HT-29 (cell line): ENCODE results near the gene SCP2D1. TPM values are rescaled to one million over a fixed set of nuclear protein-coding genes. Genes with fewer than 3 reads are reported as not detected.

Experiments used
- DNase-seq: peaks from one replicate; pipeline ENCODE4 v3.0.0-alpha.2; 2015; ENCODE audit warnings: low spot score
- total RNA-seq: library from RNA; depleted of rRNA; stranded (reverse); fragments of >200 nt; shearing (Covaris generic); gene quantifications from 2 replicates; pipeline ENCODE4 v1.2.3, GENCODE V29; 2014

Gene SCP2D1
- total RNA-seq, 1 experiment from 2014 or later = 0.18 TPM

DNA sequence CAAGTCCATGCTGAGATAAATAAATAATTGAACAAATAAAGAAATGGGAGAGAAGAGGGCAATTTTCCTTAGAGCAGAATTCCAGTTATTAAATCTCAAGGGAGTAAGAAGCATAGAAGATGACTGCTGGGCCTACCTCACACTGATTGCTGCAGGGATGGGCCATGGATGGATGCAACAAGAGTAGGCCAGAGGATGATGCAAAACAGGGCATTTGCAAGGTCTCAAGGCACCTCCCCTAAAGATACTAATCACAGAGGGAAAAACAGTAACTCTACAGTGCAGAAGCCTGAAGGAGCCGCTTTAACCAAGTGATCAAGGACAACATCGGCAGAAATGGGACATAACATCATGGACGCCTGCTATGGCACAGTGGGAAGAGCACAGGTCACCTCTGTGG, 1.7 kb upstream of the SCP2D1 start:
- DNase-seq = no peak

- DNase-seq = no peak
These were observed 1.8 kb downstream of the SCP2D1 start for GRCh38 chr20:18815194-18815942.

- DNase-seq = no peak
These were observed 9.2 kb downstream of the SCP2D1 start for GRCh38 chr20:18822832-18823231.

- no peak for DNase-seq
These were observed 18.4 kb downstream of the SCP2D1 start for GRCh38 chr20:18831830-18832499.

DNA sequence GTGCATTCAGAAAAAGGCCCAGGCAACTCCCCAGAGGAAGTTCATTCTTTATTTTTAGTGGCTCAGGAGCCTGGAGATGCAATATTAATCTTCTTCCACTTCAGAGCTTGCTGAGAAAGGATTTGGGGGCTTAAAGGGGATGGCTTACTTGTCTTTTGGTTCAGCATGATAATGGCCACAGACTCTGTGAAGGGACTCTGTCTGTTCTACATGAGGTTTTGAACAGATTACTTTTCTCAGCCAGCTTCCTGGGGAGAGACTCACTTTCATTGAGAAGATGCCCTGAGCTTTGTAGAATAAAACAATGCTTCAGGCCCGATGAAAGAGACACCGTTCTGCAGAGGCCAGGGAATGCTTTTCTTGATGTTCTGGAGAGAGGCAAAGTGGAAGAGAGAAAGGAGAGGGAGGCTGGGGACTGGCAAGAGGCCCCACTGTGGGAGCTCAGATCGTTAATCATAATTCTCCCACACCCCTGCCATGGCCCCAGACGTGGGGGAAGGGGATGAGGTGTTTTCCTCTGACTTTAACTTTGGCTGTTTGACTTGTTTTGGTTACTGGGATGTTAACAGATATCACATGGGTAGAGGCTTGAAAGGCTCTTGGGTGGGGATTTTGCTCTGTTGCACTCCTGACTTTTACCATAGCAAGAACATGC, 19.1 kb downstream of the SCP2D1 start:
- DNase-seq = no peak

DNA sequence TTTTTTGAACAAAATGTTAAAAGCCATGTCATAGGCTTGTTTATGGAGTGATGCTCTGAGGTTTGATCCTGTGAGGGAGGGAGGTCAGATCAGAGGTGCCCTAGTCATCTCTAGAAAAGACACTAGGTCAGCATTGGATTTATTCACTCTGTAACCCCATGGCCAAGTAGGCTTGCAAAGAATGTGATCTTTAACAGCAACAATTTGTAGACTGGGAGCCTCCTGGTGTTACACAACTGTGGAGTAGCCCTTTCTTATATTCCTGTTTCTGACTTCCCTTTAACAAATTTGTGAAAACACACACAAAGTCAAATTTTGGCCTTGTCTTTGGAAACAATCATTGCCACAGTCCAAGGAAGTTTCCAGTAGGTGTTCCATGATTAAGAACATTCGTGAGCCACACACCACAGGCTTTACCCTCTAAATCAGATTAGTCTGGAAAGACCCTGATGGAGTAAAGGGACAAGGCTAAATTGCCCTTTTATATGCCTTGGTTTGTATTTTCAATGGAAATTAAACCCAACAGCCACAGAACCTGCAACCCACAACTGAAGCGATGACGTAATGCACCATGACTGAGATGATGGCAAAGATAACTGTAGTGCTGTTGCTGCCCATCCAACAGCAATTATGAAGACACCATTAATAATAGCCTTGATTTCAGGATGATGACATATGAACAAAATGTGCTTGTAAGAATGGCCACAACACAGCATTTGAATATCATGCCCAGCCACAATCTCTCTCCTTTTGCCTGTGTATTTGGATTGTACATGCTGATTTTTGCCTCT, 22.1 kb downstream of the SCP2D1 start:
- DNase-seq = no peak

GRCh38 chr20:18837718-18838117, 24.1 kb downstream of the SCP2D1 start:
- no peak for DNase-seq

DNA sequence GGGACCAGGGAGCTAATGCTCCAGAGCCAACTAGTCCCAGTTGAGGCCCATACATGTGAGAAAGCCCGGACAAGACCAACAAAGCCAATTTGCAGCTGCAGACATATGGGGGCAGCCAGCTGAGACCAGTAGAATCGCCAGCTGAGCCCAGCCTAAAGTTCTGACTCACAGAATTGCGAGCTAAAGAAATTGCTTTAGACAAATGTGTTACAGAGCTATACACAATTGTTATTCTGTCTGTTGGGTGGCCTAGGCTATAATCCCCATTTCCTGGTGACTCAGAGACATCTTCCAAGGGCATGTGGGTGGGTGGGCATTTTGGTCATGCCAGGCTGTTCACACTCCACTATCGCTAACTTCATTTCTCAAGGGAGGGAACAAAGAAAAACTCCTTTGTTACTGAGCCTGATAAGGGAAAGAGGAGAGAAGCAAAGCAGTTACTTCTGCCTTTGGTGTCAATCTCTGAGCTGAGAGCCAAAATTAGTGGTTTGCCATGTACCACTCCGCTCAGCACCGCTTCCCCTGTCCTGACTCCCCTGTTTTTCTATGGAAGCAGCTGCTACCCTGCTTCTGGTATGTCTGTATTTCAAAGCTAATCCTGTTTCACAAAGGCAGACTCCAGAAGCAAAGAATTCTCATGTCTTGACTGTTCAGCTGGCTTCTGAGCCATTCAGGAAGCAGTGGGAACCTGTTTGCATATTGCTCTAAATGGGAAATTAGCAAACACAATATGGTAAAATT, 26.1 kb downstream of the SCP2D1 start:
- no peak for DNase-seq

DNA sequence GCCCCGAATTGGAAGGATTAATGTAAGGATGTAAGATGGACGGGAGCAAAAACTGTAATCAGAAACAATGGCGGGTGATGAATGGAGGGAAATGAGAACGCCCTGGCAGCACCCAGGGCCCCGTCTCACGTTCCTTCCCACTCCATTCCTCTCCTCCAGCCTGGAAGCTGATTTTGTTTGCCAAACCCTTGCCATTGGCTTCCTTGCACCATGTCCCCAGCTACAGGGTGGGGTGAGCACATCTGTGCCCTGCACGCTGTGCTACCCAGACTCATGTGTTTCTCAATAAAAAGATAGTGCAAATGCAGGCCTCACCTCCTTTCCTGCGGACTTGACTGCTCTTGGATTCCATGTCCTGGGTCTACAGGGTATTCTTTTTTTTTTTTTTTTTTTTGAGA, 26.7 kb downstream of the SCP2D1 start:
- DNase-seq = no peak

- no peak for DNase-seq
These were observed 31.4 kb downstream of the SCP2D1 start for GRCh38 chr20:18845017-18845416.

GRCh38 chr20:18847226-18847755, 33.7 kb downstream of the SCP2D1 start:
- no peak for DNase-seq

DNA sequence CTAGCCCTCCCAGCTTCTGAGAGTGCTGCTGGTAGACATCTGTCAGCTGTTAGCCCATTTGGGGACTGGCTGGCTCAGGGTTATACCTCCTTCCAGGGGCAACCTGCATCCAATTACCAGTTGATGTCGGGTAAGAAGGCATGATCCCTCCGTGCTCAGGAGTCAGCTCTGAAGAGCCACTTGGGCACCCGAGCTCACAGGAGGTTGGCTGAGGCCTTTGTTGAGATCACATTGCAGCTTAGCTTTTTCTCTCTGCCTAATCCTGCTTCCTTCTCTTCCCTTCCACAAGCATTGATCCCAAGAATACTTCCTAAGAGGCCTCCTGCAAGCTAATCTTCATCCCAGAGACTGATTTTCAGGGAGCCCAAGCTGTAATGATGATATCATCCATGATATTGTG, 35.5 kb downstream of the SCP2D1 start:
- DNase-seq = no peak

GRCh38 chr20:18851629-18852028, 38.0 kb downstream of the SCP2D1 start:
- DNase-seq = no peak

DNA sequence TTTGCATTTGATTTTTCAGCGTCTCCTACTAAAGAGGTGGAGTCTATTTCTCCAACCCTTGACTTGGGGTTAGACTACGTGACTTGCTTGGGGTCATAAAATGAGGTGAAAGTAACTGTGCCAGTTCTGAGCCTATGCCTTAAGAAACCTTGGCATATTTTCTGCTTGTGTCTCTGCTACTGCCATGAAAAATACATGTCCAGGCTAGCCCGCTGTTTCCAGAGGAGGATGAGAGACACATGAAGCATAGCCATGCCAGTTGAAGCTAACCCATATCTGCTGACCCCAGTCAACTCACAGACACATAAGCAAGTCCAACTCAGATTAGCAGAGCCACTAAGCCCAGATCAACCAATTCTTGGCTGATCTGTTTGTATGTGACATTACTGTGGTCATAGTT, 38.7 kb downstream of the SCP2D1 start:
- no peak for DNase-seq

DNA sequence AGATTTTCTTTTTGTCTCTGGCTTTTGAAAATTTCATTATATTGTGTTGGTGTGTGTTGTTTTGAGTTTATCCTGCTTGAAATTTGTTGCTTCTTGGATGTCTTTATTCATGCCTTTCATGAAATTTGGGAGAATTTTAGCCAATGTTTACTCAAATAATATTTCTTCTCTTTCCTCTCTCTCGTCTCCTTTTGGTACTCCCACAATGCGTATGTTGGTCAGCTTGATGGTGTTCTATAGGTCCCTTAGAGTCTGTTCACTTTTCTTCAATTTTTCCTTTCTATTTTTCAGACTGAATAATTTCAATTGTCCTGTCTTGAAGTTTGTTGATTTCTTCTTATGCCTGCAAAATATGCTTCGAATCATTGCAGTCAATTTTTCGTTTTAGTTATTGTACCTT, 39.6 kb downstream of the SCP2D1 start:
- DNase-seq = no peak

- DNase-seq = no peak
These were observed 40.5 kb downstream of the SCP2D1 start for GRCh38 chr20:18853946-18854646.

DNA sequence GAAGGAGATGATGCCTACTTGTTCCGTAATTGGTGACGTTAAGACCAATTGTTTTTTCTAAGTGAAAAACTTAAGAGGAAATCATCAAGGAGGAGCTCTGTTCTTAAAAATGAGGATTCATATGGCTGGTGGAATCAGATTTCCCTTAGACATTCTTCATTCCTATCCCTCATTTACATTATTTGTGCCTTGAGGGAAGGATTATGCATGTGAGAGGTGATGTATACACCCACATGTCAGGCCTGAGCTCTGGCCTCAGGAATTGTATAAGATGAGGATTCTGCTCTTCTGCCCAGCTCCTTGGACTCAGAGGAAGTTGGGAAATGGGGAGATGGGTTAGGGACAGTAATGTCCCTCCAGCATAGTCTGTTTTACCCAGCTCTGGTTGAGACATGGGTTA, 42.3 kb downstream of the SCP2D1 start:
- no peak for DNase-seq

GRCh38 chr20:18856873-18857272, 43.3 kb downstream of the SCP2D1 start:
- DNase-seq = no peak

GRCh38 chr20:18857640-18858039, 44.1 kb downstream of the SCP2D1 start:
- no peak for DNase-seq

GRCh38 chr20:18858816-18859215, 45.2 kb downstream of the SCP2D1 start:
- no peak for DNase-seq
